AG04450 (cell line): ENCODE measurements around the gene AHCY. TPM values are rescaled to one million over a fixed set of nuclear protein-coding genes. Genes with fewer than 3 reads are reported as not detected.
A peak's percentile ranks its signal among the peaks of the same experiment; 100 is the strongest.
"Not testable (repeated sequence)": the region's sequence is repeated elsewhere in the genome, so short reads cannot be mapped to it uniquely, and the experiment has no call there.

Experiments used
- CTCF ChIA-PET: fragments of 300-600, 350-600 bp; formaldehyde crosslinking; extraction: SDS; loops from one replicate; lab custom pipeline; 2022; ENCODE audit warnings: antibody characterized with exemption, inconsistent platforms; lab: Charles Lee
- POLR2A ChIA-PET: fragments of 350-600 bp; formaldehyde crosslinking; extraction: SDS; loops from one replicate; lab custom pipeline; 2021; ENCODE audit warnings: antibody characterized with exemption, inconsistent platforms; lab: Yijun Ruan, JAX
- DNase-seq: peaks from one replicate; pipeline ENCODE4 v3.0.0-alpha.2; 2011; ENCODE audit warnings: low read depth, low spot score
- H3K27ac ChIP-seq: one replicate; pipeline ENCODE4 v1.5.1; 2012; ENCODE audit warnings: low read depth, low read length, control low read depth
- H3K27me3 ChIP-seq: one replicate; pipeline ENCODE4 v1.6.0; 2012; ENCODE audit warnings: low read length; ENCODE audit not compliant: control insufficient read depth, insufficient read depth
- H3K4me3 ChIP-seq: 2 replicates; pipeline ENCODE4 v1.5.1; 2011; ENCODE audit warnings: mild to moderate bottlenecking, low read depth, low read length, control low read depth
- H3K9me3 ChIP-seq: 2 replicates; pipeline ENCODE4 v1.5.1; 2012; ENCODE audit warnings: low read length; ENCODE audit not compliant: control insufficient read depth, insufficient read depth
- polyA plus RNA-seq: library from polyadenylated mRNA; depleted of rRNA; stranded (reverse); fragments of >200 nt; gene quantifications from 2 replicates; pipeline ENCODE4 v1.2.3, GENCODE V29; 2011
- TF ChIP-seq, protein P1 (sequence below): IDR thresholded peaks from 2 replicates; pipeline ENCODE4 v1.5.1; 2011; ENCODE audit warnings: low read depth, low read length, control low read depth, inconsistent platforms

Gene AHCY
- polyA plus RNA-seq, 1 experiment, result 101 TPM

DNA sequence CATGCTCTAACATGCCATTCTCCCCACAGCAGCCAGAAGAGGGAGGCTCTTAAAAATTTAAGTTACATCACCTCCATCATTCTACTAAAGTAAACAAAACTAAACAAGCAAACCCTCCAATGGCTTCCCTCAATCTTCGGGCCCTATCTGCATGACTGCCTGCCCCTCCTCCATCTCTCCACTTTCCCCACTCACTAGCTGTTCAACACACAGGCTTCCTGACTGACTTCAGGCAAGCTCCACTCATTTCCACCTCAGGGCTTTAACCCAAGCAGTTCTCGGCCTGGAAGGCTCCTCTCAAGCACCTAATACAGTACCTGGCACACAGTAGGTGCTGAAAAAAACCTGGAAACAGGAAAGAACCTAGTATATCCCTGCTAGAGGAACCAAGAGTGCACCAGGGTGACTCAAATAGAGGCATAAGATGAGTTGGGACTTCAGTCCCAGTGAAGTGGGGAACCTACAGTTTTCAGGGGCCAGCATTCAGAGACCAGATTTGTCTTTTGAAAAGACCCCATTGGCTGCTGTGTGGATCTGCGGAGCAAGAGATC, 2.8 kb downstream of the AHCY start:
- DNase-seq, result no peak
- ChIA-PET CTCF (interaction anchor here (0.6 to 5.4 kb wide), 3 partner anchors 12 to 631 kb away, joined by 3 to 30 read pairs (median 6); no protein-coding TSS in a partner anchor), POLR2A (no interaction called here)
- Histone ChIP-seq H3K27ac (no peak overlapping the region), H3K9me3 (no peaks in the 10 kb centered on the region), H3K27me3 (no peaks in the 10 kb centered on the region), H3K4me3 (no peak overlapping the region)
- TF ChIP-seq, protein P1, sequence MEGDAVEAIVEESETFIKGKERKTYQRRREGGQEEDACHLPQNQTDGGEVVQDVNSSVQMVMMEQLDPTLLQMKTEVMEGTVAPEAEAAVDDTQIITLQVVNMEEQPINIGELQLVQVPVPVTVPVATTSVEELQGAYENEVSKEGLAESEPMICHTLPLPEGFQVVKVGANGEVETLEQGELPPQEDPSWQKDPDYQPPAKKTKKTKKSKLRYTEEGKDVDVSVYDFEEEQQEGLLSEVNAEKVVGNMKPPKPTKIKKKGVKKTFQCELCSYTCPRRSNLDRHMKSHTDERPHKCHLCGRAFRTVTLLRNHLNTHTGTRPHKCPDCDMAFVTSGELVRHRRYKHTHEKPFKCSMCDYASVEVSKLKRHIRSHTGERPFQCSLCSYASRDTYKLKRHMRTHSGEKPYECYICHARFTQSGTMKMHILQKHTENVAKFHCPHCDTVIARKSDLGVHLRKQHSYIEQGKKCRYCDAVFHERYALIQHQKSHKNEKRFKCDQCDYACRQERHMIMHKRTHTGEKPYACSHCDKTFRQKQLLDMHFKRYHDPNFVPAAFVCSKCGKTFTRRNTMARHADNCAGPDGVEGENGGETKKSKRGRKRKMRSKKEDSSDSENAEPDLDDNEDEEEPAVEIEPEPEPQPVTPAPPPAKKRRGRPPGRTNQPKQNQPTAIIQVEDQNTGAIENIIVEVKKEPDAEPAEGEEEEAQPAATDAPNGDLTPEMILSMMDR, result no peak

DNA sequence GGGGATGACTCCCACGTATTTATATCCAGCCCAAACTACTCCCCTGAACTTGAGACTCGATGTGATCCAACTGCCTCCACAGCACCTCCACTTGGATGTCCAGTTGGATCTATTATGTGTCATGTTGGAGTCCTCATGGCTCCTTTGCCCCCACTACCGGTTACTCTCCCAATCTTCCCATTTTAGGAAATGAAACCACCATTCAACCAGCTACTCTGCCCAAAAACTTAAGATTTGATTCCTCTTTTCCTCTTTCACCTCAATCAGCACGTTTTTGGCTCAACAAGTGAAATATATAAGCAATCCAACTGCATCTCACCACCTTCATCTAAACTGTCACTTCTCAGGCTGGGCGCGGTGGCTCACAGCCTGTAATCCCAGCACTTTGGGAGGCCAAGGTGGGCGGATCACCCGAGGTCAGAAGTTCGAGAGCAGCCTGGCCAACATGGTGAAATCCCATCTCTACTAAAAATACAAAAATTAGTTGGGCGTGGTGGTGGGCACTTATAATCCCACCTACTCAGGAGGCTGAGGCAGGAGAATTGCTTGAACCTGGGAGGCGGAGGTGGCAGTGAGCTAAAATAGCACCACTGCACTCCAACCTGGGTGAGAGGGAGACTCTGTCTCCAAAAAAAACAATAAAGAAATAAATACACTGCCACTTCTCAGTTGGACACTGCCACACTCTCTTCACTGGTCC, 3.4 kb downstream of the AHCY start:
- no peak overlapping the region for H3K27ac ChIP-seq
- no peak overlapping the region for H3K4me3 ChIP-seq
- TF ChIP-seq, protein P1, result no peak
- CTCF ChIA-PET, result interaction anchor here (1.6 to 5.4 kb wide), 2 partner anchors 13 to 109 kb away, joined by 6 to 30 read pairs; no protein-coding TSS in a partner anchor
- no peaks in the 10 kb centered on the region for H3K9me3 ChIP-seq
- no peaks in the 10 kb centered on the region for H3K27me3 ChIP-seq
- POLR2A ChIA-PET, result no interaction called here
- DNase-seq, result no peak

DNA sequence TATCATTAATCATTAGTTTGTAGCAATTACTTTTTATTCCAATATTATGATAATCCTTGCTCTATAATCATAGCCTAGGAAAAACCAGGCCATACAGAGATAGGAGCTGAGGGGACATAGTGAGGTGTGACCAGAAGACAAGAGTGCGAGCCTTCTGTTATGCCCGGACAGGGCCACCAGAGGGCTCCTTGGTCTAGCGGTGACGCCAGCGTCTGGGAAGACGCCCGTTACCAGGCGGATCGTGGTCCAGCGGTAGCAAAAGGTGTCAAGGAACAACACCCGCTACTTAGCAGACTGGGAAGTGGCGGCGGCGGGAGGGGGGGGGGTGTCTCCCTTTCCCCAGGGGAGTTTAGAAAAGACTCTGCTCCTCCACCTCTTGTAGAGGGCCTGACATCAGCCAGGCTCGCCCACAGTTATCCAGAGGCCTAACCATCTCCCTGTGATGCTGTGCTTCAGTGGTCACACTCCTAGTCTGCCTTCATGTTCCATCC, 4.8 kb downstream of the AHCY start:
- TF ChIP-seq, protein P1, result 0 out of 2 replicates have a peak, but pooled peaks have one; percentile 8
- DNase-seq, H3K4me3 ChIP-seq, H3K27me3 ChIP-seq, H3K27ac ChIP-seq, H3K9me3 ChIP-seq: not testable (repeated sequence)
- ChIA-PET POLR2A (interaction anchor here (0.7 kb wide), 1 partner anchor 29 kb away, joined by 3 read pairs; no protein-coding TSS in a partner anchor), CTCF (interaction anchor here (1.7 kb wide), 1 partner anchor 104 kb away, joined by 3 read pairs; no protein-coding TSS in a partner anchor)

DNA sequence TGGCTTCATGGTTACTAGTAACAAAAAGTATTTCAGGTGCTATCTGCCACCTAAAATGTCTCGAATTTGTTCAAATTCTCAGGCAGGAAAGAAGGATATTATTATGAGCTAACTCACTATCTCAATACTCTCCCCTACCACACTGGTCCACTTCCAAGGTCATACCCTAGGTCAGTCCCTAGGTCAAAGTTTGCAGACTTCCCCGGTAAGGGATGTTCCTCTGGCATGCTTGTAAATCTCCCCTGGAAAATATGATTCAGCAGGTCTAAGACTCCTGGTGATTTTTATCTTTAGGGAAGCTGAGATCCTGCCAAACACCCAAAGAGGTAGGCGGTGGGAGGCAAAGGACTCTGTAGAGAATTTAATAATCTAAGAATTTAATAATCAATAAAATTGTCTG, 6.7 kb downstream of the AHCY start:
- no peaks in the 10 kb centered on the region for H3K9me3 ChIP-seq
- no peak overlapping the region for H3K27ac ChIP-seq
- DNase-seq, result no peak
- no peak overlapping the region for H3K4me3 ChIP-seq
- ChIA-PET CTCF (interaction anchor here (1.0 to 1.8 kb wide), 2 partner anchors 15 to 21 kb away, joined by 3 read pairs; no protein-coding TSS in a partner anchor), POLR2A (no interaction called here)
- TF ChIP-seq, protein P1, result no peak
- no peaks in the 10 kb centered on the region for H3K27me3 ChIP-seq

DNA sequence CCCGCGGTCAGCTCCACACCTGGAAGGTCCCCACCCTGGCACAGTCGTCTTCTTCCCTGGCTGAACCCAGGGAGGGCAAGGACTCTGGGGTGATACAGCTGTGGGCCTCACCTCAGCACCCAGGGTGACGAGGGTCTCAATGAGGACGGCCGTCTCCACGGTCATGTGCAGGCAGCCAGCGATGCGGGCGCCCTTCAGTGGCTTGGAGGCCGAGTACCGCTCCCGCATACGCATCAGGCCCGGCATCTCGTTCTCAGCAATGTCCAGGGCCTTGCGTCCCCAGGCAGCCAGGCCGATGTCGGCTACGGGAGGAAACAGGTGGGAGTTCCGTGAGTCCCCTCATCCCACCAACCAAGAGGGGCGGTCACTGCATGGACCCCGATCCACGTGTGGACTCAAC, 7.9 kb downstream of the AHCY start:
- Histone ChIP-seq H3K27ac (no peak overlapping the region), H3K4me3 (no peak overlapping the region), H3K9me3 (no peaks in the 10 kb centered on the region), H3K27me3 (no peaks in the 10 kb centered on the region)
- TF ChIP-seq, protein P1, result no peak
- CTCF ChIA-PET, result no interaction called here
- POLR2A ChIA-PET, result no interaction called here
- no peak for DNase-seq
